ENCODE data around the gene ACOT9. TPM values are rescaled to one million over a fixed set of nuclear protein-coding genes. Genes with fewer than 3 reads are reported as not detected.

Gene ACOT9
- total RNA-seq, 2 donors from 2014 or later: 39.6 to 43.6 TPM

- Histone ChIP-seq H3K27me3 (no peaks in the 10 kb centered on the region), H3K36me3 (no peaks in the 10 kb centered on the region), H3K4me3 (no peak overlapping the region), H3K9me3 (no peaks in the 10 kb centered on the region), H3K4me1 (no peaks in the 10 kb centered on the region), H3K27ac (no peak overlapping the region)
- no peak for TF ChIP-seq CTCF (IDR thresholded peaks at IDR 0.05)
- no peak for DNase-seq (ENCODE audit: low spot score)
These were observed 16.7 kb upstream of the ACOT9 start for GRCh38 chrX:23759821-23760220.

GRCh38 chrX:23756165-23756564 is 13.1 kb upstream of the ACOT9 start:
- Histone ChIP-seq H3K27me3 (no peaks in the 10 kb centered on the region), H3K36me3 (no peaks in the 10 kb centered on the region), H3K4me3 (no peak overlapping the region), H3K9me3 (no peaks in the 10 kb centered on the region), H3K4me1 (no peaks in the 10 kb centered on the region), H3K27ac (no peak overlapping the region)
- peak; percentile 43 to 63 for TF ChIP-seq CTCF (IDR thresholded peaks at IDR 0.05)
- peak; percentile 67 for DNase-seq (ENCODE audit: low spot score)

- no peak for DNase-seq (ENCODE audit: low spot score)
- H3K27me3 ChIP-seq: no peaks in the 10 kb centered on the region
- H3K4me3 ChIP-seq: no peak overlapping the region
- H3K36me3 ChIP-seq: no peaks in the 10 kb centered on the region
- H3K27ac ChIP-seq: no peak overlapping the region
- no peak for TF ChIP-seq CTCF (IDR thresholded peaks at IDR 0.05)
- H3K4me1 ChIP-seq: no peaks in the 10 kb centered on the region
- H3K9me3 ChIP-seq: no peaks in the 10 kb centered on the region
These were observed 11.6 kb upstream of the ACOT9 start for GRCh38 chrX:23754664-23755063.

GRCh38 chrX:23752740-23753415 is 9.8 kb upstream of the ACOT9 start:
- no peaks in the 10 kb centered on the region for H3K36me3 ChIP-seq
- H3K27ac ChIP-seq: no peak overlapping the region
- no peak for DNase-seq (ENCODE audit: low spot score)
- no peaks in the 10 kb centered on the region for H3K4me1 ChIP-seq
- H3K4me3 ChIP-seq: no peak overlapping the region
- no peak for TF ChIP-seq CTCF (IDR thresholded peaks at IDR 0.05)
- no peaks in the 10 kb centered on the region for H3K27me3 ChIP-seq
- no peaks in the 10 kb centered on the region for H3K9me3 ChIP-seq

GRCh38 chrX:23749576-23749975 is 6.5 kb upstream of the ACOT9 start:
- Histone ChIP-seq H3K9me3 (no peaks in the 10 kb centered on the region), H3K27me3 (no peaks in the 10 kb centered on the region), H3K27ac (no peak overlapping the region), H3K36me3 (no peaks in the 10 kb centered on the region), H3K4me3 (no peak overlapping the region), H3K4me1 (no peaks in the 10 kb centered on the region)
- no peak for DNase-seq (ENCODE audit: low spot score)
- TF ChIP-seq CTCF (IDR thresholded peaks at IDR 0.05): no peak

GRCh38 chrX:23749129-23749528 is 6.1 kb upstream of the ACOT9 start:
- no peaks in the 10 kb centered on the region for H3K9me3 ChIP-seq
- H3K36me3 ChIP-seq: no peaks in the 10 kb centered on the region
- H3K27me3 ChIP-seq: no peaks in the 10 kb centered on the region
- H3K4me1 ChIP-seq: no peaks in the 10 kb centered on the region
- DNase-seq (ENCODE audit: low spot score): no peak
- TF ChIP-seq CTCF (IDR thresholded peaks at IDR 0.05): no peak
- H3K27ac ChIP-seq: no peak overlapping the region
- no peak overlapping the region for H3K4me3 ChIP-seq

All from right atrium auricular region (tissue), 2 donors.